GM23248 (cell line): ENCODE measurements around the gene GSTO2.

Experiments
- EZH2 ChIP-seq: fragments of 200-600 bp; sonication (generic); IDR thresholded peaks from 2 replicates; pipeline ENCODE4 v1.6.1; 2018; ENCODE audit warnings: antibody characterized with exemption, mild to moderate bottlenecking; ENCODE audit not compliant: insufficient read depth, poor library complexity, severe bottlenecking
- EZH2phosphoT487 ChIP-seq: fragments of 200-600 bp; sonication (generic); IDR thresholded peaks from 2 replicates; pipeline ENCODE4 v1.6.1; 2018; ENCODE audit warnings: antibody characterized with exemption, moderate library complexity, mild to moderate bottlenecking, low read depth; ENCODE audit not compliant: insufficient read depth

DNA sequence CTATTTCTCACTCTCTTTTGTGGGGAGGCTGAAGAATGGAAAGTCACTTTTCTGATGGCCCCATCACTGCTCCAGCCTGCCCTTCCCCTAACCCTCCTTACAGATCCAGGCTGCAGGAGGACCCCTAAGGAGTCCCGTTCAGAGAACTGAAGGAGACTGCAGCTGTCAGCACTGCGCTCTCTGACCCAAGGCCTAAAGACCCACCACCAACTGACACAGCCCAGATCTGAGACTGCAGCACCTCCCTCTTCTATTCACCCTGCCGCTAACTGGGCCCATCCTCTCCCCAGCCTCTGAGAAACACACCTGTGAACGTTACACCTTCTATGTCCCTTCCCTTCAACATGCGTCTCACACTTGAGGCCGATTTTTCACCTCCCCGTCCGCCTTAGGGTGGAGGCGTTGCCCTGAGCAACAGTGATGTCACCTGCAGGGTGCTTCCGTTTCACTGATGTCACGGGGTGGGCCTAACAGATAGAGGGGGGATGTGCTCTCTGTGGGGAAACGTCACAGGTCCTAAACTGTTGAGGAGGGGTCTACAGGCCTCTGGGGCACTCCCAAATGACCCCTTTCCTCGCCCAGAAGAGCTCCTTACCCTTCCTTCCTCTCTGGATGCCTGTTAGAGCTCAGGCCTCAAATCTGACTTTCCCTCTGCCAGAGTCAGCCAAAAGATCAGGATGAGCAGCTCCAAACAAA, 64.2 kb downstream of the GSTO2 start:
- no peak for TF ChIP-seq EZH2phosphoT487
- TF ChIP-seq EZH2, result no peak
